WTC11 (cell line): Measurements from ENCODE around the gene FURIN. TPM values are rescaled to one million over a fixed set of nuclear protein-coding genes. Genes with fewer than 3 reads are reported as not detected.

Experiments used
- ATAC-seq: fragments of 200-7000 bp; cut with Tn5 transposase; 2 replicates; pipeline ENCODE4 v1.10.0; 2021; ENCODE audit warnings: mild to moderate bottlenecking, moderate library complexity
- CTCF ChIA-PET: fragments of 300-600 bp; sonication (Branson Sonifier 250); formaldehyde crosslinking; loops from one replicate; lab custom pipeline; 2021; ENCODE audit warnings: antibody characterized with exemption; lab: Charles Lee
- POLR2A ChIA-PET: fragments of 350-600 bp; sonication (Branson Sonifier 250); formaldehyde crosslinking; loops from one replicate; lab custom pipeline; 2021; ENCODE audit warnings: antibody characterized with exemption; lab: Charles Lee
- DNase-seq: peaks from one replicate; pipeline ENCODE4 v3.0.0; 2021; ENCODE audit warnings: low spot score
- H3K27ac Mint-ChIP-seq: 2 replicates; pipeline ENCODE4 v1.8.0; 2021; ENCODE audit warnings: mixed read lengths
- H3K27me3 Mint-ChIP-seq: 2 replicates; pipeline ENCODE4 v1.8.0; 2021; ENCODE audit warnings: low read depth, mild to moderate bottlenecking, moderate library complexity, mixed read lengths
- H3K36me3 Mint-ChIP-seq: 2 replicates; pipeline ENCODE4 v1.8.0; 2021; ENCODE audit warnings: mixed read lengths
- H3K4me1 Mint-ChIP-seq: 2 replicates; pipeline ENCODE4 v1.8.0; 2022; ENCODE audit warnings: mixed read lengths
- H3K4me3 Mint-ChIP-seq: 2 replicates; pipeline ENCODE4 v1.8.0; 2021; ENCODE audit warnings: mild to moderate bottlenecking, moderate library complexity, mixed read lengths
- H3K9me3 Mint-ChIP-seq: 2 replicates; pipeline ENCODE4 v1.8.0; 2021; ENCODE audit warnings: mixed read lengths
- FOXK1 ChIP-seq: sonication (generic); formaldehyde crosslinking; IDR thresholded peaks from 2 replicates; pipeline ENCODE4 v1.8.0; 2022; ENCODE audit warnings: mild to moderate bottlenecking, moderate library complexity, missing genetic modification reagents
- JAZF1 ChIP-seq: fragments of 250-450 bp; sonication (Bioruptor Pico); IDR thresholded peaks from 2 replicates; pipeline ENCODE4 v1.9.0; 2021; ENCODE audit warnings: moderate library complexity, mild to moderate bottlenecking, inconsistent platforms
- MXD4 ChIP-seq: fragments of 250-450 bp; sonication (Bioruptor Pico); IDR thresholded peaks from 2 replicates; pipeline ENCODE4 v1.8.0; 2021; ENCODE audit warnings: mild to moderate bottlenecking, moderate library complexity, borderline replicate concordance
- RORB ChIP-seq: fragments of 250-450 bp; sonication (Bioruptor Pico); IDR thresholded peaks from 2 replicates; pipeline ENCODE4 v1.9.0; 2021; ENCODE audit warnings: mild to moderate bottlenecking
- SMAD3 ChIP-seq: sonication (generic); formaldehyde crosslinking; IDR thresholded peaks from 2 replicates; pipeline ENCODE4 v1.8.0; 2022; ENCODE audit warnings: missing genetic modification reagents, mild to moderate bottlenecking, borderline replicate concordance
- SMAD4 ChIP-seq: sonication (generic); formaldehyde crosslinking; IDR thresholded peaks from 2 replicates; pipeline ENCODE4 v1.8.0; 2022; ENCODE audit warnings: mild to moderate bottlenecking, missing genetic modification reagents
- ZNF138 ChIP-seq: sonication (generic); formaldehyde crosslinking; conservative IDR thresholded peaks from 2 replicates; pipeline ENCODE4 v1.8.1; 2022; ENCODE audit warnings: mild to moderate bottlenecking, moderate library complexity, missing genetic modification reagents
- ZNF317 ChIP-seq: sonication (generic); formaldehyde crosslinking; IDR thresholded peaks from 2 replicates; pipeline ENCODE4 v1.8.1; 2023; ENCODE audit warnings: low read depth, mild to moderate bottlenecking, moderate library complexity, missing genetic modification reagents, borderline replicate concordance
- total RNA-seq: library from RNA; stranded (reverse); gene quantifications from 3 replicates; pipeline ENCODE4 v1.2.3, GENCODE V29; 2021
- TF ChIP-seq, protein P1 (sequence below): sonication (generic); formaldehyde crosslinking; IDR thresholded peaks from 2 replicates; pipeline ENCODE4 v1.8.1; 2022; ENCODE audit warnings: low read depth, mild to moderate bottlenecking, moderate library complexity, missing genetic modification reagents, borderline replicate concordance
- TF ChIP-seq, protein P2 (sequence below): fragments of 200-600 bp; IDR thresholded peaks from 2 replicates; pipeline ENCODE4 v1.8.0; 2022; ENCODE audit warnings: antibody characterized with exemption
- TF ChIP-seq, protein P3 (sequence below): sonication (generic); formaldehyde crosslinking; IDR thresholded peaks from 2 replicates; pipeline ENCODE4 v1.8.0; 2022; ENCODE audit warnings: mild to moderate bottlenecking, missing genetic modification reagents
- TF ChIP-seq, protein P4 (sequence below): sonication (generic); formaldehyde crosslinking; IDR thresholded peaks from 2 replicates; pipeline ENCODE4 v1.8.1; 2022; ENCODE audit warnings: missing genetic modification reagents, borderline replicate concordance
- TF ChIP-seq, protein P5 (sequence below): sonication (generic); formaldehyde crosslinking; IDR thresholded peaks from 2 replicates; pipeline ENCODE4 v1.8.1; 2023; ENCODE audit warnings: mild to moderate bottlenecking, missing genetic modification reagents
- TF ChIP-seq, protein P6 (sequence below): sonication (generic); formaldehyde crosslinking; conservative IDR thresholded peaks from 2 replicates; pipeline ENCODE4 v1.8.1; 2022; ENCODE audit warnings: mild to moderate bottlenecking, missing genetic modification reagents
- TF ChIP-seq, protein P7 (sequence below): fragments of 250-450 bp; sonication (Bioruptor Pico); IDR thresholded peaks from 2 replicates; pipeline ENCODE4 v1.9.0; 2021; ENCODE audit warnings: mild to moderate bottlenecking
- TF ChIP-seq, protein P8 (sequence below): sonication (generic); formaldehyde crosslinking; IDR thresholded peaks from 2 replicates; pipeline ENCODE4 v1.8.1; 2023; ENCODE audit warnings: mild to moderate bottlenecking, missing genetic modification reagents, borderline replicate concordance

The FURIN gene
- total RNA-seq, 1 experiment from 2014 or later: 46.3 TPM

DNA sequence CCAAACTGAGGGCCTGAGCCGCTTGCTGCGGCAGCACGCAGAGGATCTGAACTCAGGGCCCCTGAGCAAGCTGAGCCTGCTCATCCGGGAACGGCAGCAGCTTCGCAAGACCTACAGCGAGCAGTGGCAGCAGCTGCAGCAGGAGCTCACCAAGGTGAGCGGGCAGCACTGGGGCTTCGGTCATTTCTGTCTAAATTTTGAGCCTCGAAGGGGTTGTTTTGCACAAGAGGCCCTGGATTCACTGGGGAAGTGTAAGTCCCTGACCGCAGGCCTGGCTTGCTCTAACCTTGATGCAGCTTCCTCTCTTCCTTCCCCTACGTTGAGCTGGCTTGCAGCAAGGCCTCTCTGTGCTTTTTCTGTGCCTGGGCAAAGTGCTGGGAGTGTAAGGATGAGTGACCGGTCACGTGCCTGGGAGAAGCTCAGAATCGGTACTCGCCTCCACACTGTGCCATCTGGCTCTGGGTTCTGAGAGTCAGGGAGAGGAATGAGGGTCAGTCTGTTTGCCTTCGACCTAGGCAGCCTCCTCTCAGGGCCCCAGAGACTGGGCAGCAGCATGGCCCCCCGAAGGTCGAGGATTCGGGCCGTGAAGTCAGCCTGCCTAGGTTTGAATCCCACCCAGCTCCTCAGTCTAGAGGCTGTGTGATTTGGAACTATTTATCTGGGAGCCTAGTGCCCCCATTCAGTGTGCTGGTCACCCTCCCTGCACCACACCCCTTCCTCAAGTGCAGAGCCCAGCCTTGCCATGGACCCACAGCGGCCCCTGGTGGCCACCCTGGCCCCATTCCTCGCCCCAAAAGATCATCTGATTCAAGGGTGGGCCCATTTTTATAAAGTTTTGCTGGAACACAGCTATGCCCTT is 17.3 kb downstream of the FURIN start:
- ATAC-seq (peak; percentile 47), DNase-seq (peak; percentile 89)
- Mint-ChIP-seq H3K27me3 (no peaks in the 10 kb centered on the region), H3K9me3 (no peaks in the 10 kb centered on the region), H3K4me3 (no peak overlapping the region), H3K27ac (0 out of 2 replicates have a peak overlapping the region, but pooled peaks have one; percentile 49), H3K4me1 (peaks cover 22% of the 10 kb centered on the region), H3K36me3 (no peaks in the 10 kb centered on the region)
- TF ChIP-seq, protein P1, sequence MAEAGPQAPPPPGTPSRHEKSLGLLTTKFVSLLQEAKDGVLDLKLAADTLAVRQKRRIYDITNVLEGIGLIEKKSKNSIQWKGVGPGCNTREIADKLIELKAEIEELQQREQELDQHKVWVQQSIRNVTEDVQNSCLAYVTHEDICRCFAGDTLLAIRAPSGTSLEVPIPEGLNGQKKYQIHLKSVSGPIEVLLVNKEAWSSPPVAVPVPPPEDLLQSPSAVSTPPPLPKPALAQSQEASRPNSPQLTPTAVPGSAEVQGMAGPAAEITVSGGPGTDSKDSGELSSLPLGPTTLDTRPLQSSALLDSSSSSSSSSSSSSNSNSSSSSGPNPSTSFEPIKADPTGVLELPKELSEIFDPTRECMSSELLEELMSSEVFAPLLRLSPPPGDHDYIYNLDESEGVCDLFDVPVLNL (CRISPR knock-in tag): no peak
- TF ChIP-seq, protein P2, sequence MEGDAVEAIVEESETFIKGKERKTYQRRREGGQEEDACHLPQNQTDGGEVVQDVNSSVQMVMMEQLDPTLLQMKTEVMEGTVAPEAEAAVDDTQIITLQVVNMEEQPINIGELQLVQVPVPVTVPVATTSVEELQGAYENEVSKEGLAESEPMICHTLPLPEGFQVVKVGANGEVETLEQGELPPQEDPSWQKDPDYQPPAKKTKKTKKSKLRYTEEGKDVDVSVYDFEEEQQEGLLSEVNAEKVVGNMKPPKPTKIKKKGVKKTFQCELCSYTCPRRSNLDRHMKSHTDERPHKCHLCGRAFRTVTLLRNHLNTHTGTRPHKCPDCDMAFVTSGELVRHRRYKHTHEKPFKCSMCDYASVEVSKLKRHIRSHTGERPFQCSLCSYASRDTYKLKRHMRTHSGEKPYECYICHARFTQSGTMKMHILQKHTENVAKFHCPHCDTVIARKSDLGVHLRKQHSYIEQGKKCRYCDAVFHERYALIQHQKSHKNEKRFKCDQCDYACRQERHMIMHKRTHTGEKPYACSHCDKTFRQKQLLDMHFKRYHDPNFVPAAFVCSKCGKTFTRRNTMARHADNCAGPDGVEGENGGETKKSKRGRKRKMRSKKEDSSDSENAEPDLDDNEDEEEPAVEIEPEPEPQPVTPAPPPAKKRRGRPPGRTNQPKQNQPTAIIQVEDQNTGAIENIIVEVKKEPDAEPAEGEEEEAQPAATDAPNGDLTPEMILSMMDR: peak; percentile 93
- TF ChIP-seq, protein P3, sequence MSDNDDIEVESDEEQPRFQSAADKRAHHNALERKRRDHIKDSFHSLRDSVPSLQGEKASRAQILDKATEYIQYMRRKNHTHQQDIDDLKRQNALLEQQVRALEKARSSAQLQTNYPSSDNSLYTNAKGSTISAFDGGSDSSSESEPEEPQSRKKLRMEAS (CRISPR knock-in tag): peak; percentile 42; the same call in 1 of the 2 replicates
- ChIA-PET CTCF (interaction anchor here (0.6 to 4.9 kb wide), 54 partner anchors 10 to 742 kb away, joined by 3 to 75 read pairs (median 4); partner anchors contain the start of genes BLM, FURIN, HDDC3 and IQGAP1), POLR2A (interaction anchor here (0.5 to 2.7 kb wide), 3 partner anchors 17 to 981 kb away, joined by 3 to 8 read pairs (median 5); partner anchors contain the start of genes BLM and FURIN)

DNA sequence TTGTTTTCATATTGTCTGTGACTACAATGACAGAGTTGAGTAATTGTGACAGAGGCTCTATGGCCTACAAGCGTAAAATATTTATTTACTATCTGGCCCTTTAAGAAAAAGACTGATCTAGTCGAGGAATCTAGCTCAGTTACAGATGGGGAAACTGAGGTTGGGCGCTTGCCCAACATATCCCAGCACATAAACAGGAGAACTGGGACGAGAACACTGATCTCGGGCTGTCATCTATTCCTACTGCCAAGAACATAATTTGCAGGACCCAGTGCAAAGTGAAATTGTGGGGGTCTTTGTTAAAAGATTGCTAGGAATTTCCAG is 17.9 kb downstream of the FURIN start:
- Mint-ChIP-seq H3K4me1 (peaks cover 22% of the 10 kb centered on the region), H3K27me3 (no peaks in the 10 kb centered on the region), H3K9me3 (no peaks in the 10 kb centered on the region), H3K27ac (no peak overlapping the region), H3K4me3 (no peak overlapping the region), H3K36me3 (no peaks in the 10 kb centered on the region)
- POLR2A ChIA-PET: interaction anchor here (0.5 to 2.7 kb wide), 2 partner anchors 17 to 981 kb away, joined by 3 to 8 read pairs; partner anchors contain the start of gene FURIN
- CTCF ChIA-PET: interaction anchor here (0.6 to 4.9 kb wide), 46 partner anchors 9 to 743 kb away, joined by 3 to 75 read pairs (median 4); partner anchors contain the start of genes BLM, FURIN, HDDC3 and IQGAP1
- TF ChIP-seq ZNF138 (no peak), JAZF1 (CRISPR knock-in tag) (no peak), ZNF317 (CRISPR knock-in tag) (no peak), FOXK1 (CRISPR knock-in tag) (no peak), MXD4 (CRISPR knock-in tag) (no peak), RORB (CRISPR knock-in tag) (no peak), SMAD3 (no peak), SMAD4 (CRISPR knock-in tag) (no peak)
- TF ChIP-seq, protein P4, sequence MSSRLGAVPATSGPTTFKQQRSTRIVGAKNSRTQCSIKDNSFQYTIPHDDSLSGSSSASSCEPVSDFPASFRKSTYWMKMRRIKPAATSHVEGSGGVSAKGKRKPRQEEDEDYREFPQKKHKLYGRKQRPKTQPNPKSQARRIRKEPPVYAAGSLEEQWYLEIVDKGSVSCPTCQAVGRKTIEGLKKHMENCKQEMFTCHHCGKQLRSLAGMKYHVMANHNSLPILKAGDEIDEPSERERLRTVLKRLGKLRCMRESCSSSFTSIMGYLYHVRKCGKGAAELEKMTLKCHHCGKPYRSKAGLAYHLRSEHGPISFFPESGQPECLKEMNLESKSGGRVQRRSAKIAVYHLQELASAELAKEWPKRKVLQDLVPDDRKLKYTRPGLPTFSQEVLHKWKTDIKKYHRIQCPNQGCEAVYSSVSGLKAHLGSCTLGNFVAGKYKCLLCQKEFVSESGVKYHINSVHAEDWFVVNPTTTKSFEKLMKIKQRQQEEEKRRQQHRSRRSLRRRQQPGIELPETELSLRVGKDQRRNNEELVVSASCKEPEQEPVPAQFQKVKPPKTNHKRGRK (CRISPR knock-in tag): no peak
- TF ChIP-seq, protein P3 (CRISPR knock-in tag): no peak
- TF ChIP-seq, protein P5, sequence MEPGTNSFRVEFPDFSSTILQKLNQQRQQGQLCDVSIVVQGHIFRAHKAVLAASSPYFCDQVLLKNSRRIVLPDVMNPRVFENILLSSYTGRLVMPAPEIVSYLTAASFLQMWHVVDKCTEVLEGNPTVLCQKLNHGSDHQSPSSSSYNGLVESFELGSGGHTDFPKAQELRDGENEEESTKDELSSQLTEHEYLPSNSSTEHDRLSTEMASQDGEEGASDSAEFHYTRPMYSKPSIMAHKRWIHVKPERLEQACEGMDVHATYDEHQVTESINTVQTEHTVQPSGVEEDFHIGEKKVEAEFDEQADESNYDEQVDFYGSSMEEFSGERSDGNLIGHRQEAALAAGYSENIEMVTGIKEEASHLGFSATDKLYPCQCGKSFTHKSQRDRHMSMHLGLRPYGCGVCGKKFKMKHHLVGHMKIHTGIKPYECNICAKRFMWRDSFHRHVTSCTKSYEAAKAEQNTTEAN (CRISPR knock-in tag): no peak
- TF ChIP-seq, protein P6, sequence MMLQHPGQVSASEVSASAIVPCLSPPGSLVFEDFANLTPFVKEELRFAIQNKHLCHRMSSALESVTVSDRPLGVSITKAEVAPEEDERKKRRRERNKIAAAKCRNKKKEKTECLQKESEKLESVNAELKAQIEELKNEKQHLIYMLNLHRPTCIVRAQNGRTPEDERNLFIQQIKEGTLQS (CRISPR knock-in tag): no peak
- TF ChIP-seq, protein P7, sequence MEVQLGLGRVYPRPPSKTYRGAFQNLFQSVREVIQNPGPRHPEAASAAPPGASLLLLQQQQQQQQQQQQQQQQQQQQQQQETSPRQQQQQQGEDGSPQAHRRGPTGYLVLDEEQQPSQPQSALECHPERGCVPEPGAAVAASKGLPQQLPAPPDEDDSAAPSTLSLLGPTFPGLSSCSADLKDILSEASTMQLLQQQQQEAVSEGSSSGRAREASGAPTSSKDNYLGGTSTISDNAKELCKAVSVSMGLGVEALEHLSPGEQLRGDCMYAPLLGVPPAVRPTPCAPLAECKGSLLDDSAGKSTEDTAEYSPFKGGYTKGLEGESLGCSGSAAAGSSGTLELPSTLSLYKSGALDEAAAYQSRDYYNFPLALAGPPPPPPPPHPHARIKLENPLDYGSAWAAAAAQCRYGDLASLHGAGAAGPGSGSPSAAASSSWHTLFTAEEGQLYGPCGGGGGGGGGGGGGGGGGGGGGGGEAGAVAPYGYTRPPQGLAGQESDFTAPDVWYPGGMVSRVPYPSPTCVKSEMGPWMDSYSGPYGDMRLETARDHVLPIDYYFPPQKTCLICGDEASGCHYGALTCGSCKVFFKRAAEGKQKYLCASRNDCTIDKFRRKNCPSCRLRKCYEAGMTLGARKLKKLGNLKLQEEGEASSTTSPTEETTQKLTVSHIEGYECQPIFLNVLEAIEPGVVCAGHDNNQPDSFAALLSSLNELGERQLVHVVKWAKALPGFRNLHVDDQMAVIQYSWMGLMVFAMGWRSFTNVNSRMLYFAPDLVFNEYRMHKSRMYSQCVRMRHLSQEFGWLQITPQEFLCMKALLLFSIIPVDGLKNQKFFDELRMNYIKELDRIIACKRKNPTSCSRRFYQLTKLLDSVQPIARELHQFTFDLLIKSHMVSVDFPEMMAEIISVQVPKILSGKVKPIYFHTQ: no peak
- TF ChIP-seq, protein P8, sequence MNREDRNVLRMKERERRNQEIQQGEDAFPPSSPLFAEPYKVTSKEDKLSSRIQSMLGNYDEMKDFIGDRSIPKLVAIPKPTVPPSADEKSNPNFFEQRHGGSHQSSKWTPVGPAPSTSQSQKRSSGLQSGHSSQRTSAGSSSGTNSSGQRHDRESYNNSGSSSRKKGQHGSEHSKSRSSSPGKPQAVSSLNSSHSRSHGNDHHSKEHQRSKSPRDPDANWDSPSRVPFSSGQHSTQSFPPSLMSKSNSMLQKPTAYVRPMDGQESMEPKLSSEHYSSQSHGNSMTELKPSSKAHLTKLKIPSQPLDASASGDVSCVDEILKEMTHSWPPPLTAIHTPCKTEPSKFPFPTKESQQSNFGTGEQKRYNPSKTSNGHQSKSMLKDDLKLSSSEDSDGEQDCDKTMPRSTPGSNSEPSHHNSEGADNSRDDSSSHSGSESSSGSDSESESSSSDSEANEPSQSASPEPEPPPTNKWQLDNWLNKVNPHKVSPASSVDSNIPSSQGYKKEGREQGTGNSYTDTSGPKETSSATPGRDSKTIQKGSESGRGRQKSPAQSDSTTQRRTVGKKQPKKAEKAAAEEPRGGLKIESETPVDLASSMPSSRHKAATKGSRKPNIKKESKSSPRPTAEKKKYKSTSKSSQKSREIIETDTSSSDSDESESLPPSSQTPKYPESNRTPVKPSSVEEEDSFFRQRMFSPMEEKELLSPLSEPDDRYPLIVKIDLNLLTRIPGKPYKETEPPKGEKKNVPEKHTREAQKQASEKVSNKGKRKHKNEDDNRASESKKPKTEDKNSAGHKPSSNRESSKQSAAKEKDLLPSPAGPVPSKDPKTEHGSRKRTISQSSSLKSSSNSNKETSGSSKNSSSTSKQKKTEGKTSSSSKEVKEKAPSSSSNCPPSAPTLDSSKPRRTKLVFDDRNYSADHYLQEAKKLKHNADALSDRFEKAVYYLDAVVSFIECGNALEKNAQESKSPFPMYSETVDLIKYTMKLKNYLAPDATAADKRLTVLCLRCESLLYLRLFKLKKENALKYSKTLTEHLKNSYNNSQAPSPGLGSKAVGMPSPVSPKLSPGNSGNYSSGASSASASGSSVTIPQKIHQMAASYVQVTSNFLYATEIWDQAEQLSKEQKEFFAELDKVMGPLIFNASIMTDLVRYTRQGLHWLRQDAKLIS: no peak
- DNase-seq: no peak
- no peak for ATAC-seq
